Pulmonary artery endothelial cell (primary cell): Measurements from ENCODE around the gene PPP2R1B. TPM values are rescaled to one million over a fixed set of nuclear protein-coding genes. Genes with fewer than 3 reads are reported as not detected.

Source experiments
- DNase-seq: peaks from one replicate; pipeline ENCODE4 v3.0.0-alpha.2; 2011; ENCODE audit warnings: low read depth, low spot score
- total RNA-seq: library from RNA; depleted of rRNA; stranded (reverse); fragments of >200 nt; gene quantifications from 2 replicates; pipeline ENCODE4 v1.2.3, GENCODE V29; 2014

PPP2R1B gene
- total RNA-seq, 1 donor from 2014 or later, result 40.6 TPM

DNA sequence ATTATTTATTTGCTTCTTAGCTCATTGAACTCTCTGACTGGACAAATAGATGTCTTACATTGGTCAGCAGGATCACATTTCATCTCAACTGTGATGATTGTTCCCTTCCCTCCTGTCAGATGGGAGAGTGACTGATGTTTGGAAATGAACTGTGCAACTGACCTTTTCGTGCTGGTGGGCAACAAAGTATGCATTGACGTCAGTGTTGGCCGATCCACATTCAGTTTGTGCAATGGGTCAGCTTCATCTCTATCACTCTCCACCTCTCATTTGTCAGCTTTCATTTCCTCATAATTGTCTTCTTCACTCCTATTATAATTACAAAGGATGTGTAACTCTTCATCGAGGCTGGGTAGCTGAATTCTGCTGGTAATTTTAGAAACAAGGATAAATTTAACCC is 71.3 kb downstream of the PPP2R1B start:
- DNase-seq, result no peak

GRCh38 chr11:111693224-111693937 is 72.8 kb downstream of the PPP2R1B start:
- DNase-seq, result no peak

DNA sequence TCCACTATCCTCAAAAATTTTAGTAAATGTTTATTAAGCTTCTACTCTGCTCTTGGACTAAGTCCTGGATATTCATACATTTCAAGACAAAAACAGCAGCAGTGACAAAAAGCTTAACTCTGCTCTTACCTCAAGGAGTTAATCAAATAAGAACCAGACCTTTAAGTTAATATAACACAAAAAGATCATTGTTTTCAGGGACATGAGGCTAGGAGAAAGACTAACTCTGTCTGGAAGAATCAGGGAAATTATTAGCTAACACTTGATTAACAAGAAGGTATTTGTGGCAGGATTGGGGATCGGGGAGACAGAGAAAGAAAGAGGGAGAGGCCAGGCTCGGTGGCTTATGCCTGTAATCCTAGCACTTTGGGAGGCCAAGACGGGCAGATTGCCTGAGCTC is 74.4 kb downstream of the PPP2R1B start:
- DNase-seq, result no peak

DNA sequence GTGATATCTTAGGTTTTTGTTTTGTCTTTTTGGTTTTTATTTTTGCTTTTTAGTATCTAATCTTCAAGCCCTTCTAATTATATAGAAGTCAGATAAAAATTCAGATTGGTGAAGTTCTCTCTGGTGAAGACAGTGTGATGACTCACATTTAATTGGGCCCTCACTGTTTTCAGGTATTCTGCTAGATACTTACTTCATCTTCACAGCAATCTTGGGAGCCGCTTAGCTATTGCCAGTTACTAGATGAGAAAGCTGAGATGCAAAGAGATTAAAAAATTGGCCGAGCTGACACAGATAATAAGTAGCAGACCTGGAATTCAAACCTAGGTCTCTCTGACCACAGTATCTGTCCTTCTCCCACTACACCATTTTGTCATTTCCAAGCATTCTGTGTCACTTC is 75.0 kb downstream of the PPP2R1B start:
- no peak for DNase-seq

DNA sequence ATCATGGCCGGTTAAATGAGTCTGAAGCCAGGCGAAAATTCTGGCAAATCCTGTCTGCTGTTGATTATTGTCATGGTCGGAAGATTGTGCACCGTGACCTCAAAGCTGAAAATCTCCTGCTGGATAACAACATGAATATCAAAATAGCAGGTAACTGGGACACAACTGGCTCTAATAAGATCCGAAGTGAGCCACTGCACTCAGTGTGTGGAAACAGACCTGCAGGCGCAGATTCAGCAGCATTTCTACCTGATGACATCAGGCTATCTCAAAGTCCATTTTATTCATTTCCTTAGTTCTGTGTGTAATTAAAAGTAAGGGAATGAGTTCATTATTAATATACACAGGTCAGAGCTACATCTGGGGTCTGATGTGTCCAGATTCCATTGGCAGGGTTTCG is 78.2 kb downstream of the PPP2R1B start:
- no peak for DNase-seq

GRCh38 chr11:111684251-111684650 is 81.9 kb downstream of the PPP2R1B start:
- no peak for DNase-seq

DNA sequence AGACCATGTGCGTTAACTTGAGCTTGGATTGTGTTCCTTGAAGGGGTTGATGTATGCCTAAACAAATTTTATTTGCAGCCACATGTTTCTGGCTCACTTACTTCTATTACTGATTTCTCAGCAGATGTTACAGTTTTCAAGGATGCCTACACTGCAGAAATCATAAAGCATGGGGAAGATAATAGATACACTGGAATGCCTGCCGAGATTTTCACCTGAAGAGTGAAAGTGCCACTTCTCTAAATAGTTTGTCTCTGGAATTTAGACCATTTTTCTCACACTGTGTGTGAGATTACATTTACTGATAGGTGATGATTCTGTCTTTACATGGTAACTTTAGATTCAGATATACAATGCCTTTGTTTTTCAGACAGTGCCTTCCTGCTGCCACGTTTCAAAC is 82.4 kb downstream of the PPP2R1B start:
- no peak for DNase-seq

GRCh38 chr11:111680486-111681175 is 85.6 kb downstream of the PPP2R1B start:
- DNase-seq, result no peak

Other genes with a start within 250 kb of the PPP2R1B start
- gene LAYN, start 225.7 kb downstream of the PPP2R1B start, total RNA-seq, result 2.7 and 3.0 TPM in 2 replicates
- 6.6 and 8.1 TPM in 2 replicates for gene SIK2, start 163.9 kb downstream of the PPP2R1B start, total RNA-seq
- 23.3 and 33.6 TPM in 2 replicates for gene ALG9, start 105.2 kb upstream of the PPP2R1B start, total RNA-seq
- gene FDXACB1, start 112.8 kb upstream of the PPP2R1B start, total RNA-seq, result 2.9 and 4.4 TPM in 2 replicates
- 3.5 and 5.7 TPM in 2 replicates for gene CFAP68, start 113.2 kb upstream of the PPP2R1B start, total RNA-seq
- 0.33 and 2.7 TPM in 2 replicates for gene CRYAB, start 145.4 kb upstream of the PPP2R1B start, total RNA-seq
- gene HSPB2, start 146.3 kb upstream of the PPP2R1B start, total RNA-seq, result not detected in 2 replicates
- 0.20 TPM in 1 of 2 replicates, not detected in the other for gene C11orf52, start 152.5 kb upstream of the PPP2R1B start, total RNA-seq
- 27.4 and 33.9 TPM in 2 replicates for gene DIXDC1, start 171.0 kb upstream of the PPP2R1B start, total RNA-seq